ENCODE measurements around the gene CAMK1D. TPM values are rescaled to one million over a fixed set of nuclear protein-coding genes. Genes with fewer than 3 reads are reported as not detected.
"Not testable (repeated sequence)": the region's sequence is repeated elsewhere in the genome, so short reads cannot be mapped to it uniquely, and the experiment has no call there.

Gene CAMK1D
- total RNA-seq, 1 experiment from 2014 or later, result 0.63 TPM

DNA sequence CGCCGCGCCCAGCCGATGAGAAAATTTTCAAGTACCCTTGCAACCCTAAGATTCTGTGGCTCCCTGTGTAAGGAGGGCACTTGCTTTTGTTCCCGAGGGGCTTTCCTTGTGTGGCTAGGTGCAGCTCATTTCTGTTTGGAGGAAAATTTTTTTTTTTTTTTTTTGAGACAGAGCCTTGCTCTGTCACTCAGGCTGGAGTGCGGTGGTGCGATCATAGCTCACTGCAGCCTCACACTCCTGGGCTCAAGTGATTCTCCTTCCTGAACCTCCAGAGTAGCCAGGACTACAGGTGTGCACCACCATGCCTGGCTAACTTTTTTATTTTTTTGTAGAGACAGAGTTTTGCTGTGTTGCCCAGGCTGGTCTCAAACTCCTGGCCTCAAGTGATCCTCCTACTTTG lies 5.3 kb downstream of the CAMK1D start:
- H3K4me2 ChIP-seq (ENCODE audit: low read depth, low read length, poor library complexity, severe bottlenecking); H3K4me1 ChIP-seq (ENCODE audit: low read length): not testable (repeated sequence)

DNA sequence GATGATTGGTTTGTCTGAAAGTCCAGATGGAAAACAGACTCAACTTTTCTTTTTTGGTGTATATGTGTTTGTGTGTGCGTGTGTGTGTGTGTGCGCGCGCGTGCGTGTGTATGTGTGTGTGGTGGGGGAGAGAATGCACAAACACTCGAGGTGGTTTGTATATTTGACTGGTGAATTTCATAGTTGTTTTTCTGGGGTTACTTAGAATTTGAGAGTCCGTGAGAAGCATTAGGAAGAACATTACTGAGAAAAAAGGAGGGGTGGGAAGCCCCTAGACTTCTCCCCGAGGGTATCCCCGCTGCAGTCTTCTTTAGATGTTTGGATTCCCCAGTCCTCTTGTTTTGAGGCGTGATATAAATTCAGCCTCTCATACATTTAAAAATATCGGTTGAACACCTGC lies 6.0 kb downstream of the CAMK1D start:
- DNase-seq, result no peak
- Histone ChIP-seq H3K27me3 (ENCODE audit: low read length) (no peaks in the 10 kb centered on the region), H3K4me1 (ENCODE audit: low read length) (no peaks in the 10 kb centered on the region), H3K27ac (ENCODE audit: low read length) (no peak overlapping the region), H4K20me1 (ENCODE audit: insufficient read depth, low read depth, low read length) (peaks cover 4% of the 10 kb centered on the region; the same call in 1 of the 2 replicates), H3K4me3 (ENCODE audit: low read length) (no peak overlapping the region), H3K9me2 (replicated peaks; ENCODE audit: insufficient read depth, low read length) (no peaks in the 10 kb centered on the region), H3K36me3 (ENCODE audit: insufficient read depth, low read length) (no peaks in the 10 kb centered on the region), H3K9me3 (ENCODE audit: low read length) (no peaks in the 10 kb centered on the region), H3K4me2 (ENCODE audit: low read depth, low read length, poor library complexity, severe bottlenecking) (no peak overlapping the region), H3K9ac (ENCODE audit: low read length) (no peak overlapping the region), H2AFZ (ENCODE audit: low read length) (no peak overlapping the region), H3K79me2 (ENCODE audit: low read length) (no peaks in the 10 kb centered on the region)

More for the DNA sequence above, 5.3 kb downstream of the CAMK1D start:
- not testable (repeated sequence) for H3K27ac ChIP-seq (ENCODE audit: low read length); H3K9me2 ChIP-seq (replicated peaks; ENCODE audit: insufficient read depth, low read length); H3K9ac ChIP-seq (ENCODE audit: low read length); DNase-seq; H3K27me3 ChIP-seq (ENCODE audit: low read length); H3K9me3 ChIP-seq (ENCODE audit: low read length); H3K79me2 ChIP-seq (ENCODE audit: low read length); H3K4me3 ChIP-seq (ENCODE audit: low read length); H4K20me1 ChIP-seq (ENCODE audit: insufficient read depth, low read depth, low read length); H3K36me3 ChIP-seq (ENCODE audit: insufficient read depth, low read length); H2AFZ ChIP-seq (ENCODE audit: low read length)

DNA sequence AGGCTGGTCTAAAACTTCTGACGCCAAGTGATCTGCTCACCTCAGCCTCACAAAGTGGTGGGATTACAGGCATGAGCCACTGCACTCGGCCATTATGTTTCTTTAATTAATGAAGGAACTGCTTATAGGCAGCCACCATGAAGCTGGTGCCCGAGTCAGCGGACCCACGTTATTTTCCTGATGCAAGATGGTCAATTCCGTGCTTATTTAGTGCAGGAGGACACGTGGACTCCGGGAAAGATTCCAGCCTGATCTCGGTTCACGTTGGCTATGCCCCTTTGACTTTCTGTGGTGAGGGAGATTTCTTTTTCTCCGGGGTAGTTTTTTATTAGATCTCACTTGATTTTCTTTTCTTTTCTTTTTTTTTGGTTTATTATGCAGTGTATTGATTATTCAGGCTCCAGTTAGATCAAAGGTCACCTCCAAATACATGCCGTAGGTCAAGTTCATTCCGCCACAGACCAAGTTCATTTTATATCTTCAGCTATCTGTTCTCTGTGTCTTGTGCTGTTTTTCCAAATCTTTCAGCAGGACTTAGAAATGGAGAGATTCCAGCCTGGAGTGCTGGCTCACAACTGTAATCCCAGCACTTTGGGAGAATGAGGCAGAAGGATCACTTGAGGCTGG lies 8.3 kb downstream of the CAMK1D start:
- H3K27ac ChIP-seq (ENCODE audit: low read length), result no peak overlapping the region
- no peak overlapping the region for H3K9ac ChIP-seq (ENCODE audit: low read length)
- no peak overlapping the region for H2AFZ ChIP-seq (ENCODE audit: low read length)
- H3K36me3 ChIP-seq (ENCODE audit: insufficient read depth, low read length), result no peaks in the 10 kb centered on the region
- H3K4me2 ChIP-seq (ENCODE audit: low read depth, low read length, poor library complexity, severe bottlenecking), result no peak overlapping the region
- H3K9me2 ChIP-seq (replicated peaks; ENCODE audit: insufficient read depth, low read length), result no peaks in the 10 kb centered on the region
- H4K20me1 ChIP-seq (ENCODE audit: insufficient read depth, low read depth, low read length), result peaks cover 8% of the 10 kb centered on the region; the same call in 1 of the 2 replicates
- H3K27me3 ChIP-seq (ENCODE audit: low read length), result no peaks in the 10 kb centered on the region
- DNase-seq, result no peak
- H3K4me1 ChIP-seq (ENCODE audit: low read length), result no peaks in the 10 kb centered on the region
- no peak overlapping the region for H3K4me3 ChIP-seq (ENCODE audit: low read length)
- H3K79me2 ChIP-seq (ENCODE audit: low read length), result no peaks in the 10 kb centered on the region
- no peaks in the 10 kb centered on the region for H3K9me3 ChIP-seq (ENCODE audit: low read length)

DNA sequence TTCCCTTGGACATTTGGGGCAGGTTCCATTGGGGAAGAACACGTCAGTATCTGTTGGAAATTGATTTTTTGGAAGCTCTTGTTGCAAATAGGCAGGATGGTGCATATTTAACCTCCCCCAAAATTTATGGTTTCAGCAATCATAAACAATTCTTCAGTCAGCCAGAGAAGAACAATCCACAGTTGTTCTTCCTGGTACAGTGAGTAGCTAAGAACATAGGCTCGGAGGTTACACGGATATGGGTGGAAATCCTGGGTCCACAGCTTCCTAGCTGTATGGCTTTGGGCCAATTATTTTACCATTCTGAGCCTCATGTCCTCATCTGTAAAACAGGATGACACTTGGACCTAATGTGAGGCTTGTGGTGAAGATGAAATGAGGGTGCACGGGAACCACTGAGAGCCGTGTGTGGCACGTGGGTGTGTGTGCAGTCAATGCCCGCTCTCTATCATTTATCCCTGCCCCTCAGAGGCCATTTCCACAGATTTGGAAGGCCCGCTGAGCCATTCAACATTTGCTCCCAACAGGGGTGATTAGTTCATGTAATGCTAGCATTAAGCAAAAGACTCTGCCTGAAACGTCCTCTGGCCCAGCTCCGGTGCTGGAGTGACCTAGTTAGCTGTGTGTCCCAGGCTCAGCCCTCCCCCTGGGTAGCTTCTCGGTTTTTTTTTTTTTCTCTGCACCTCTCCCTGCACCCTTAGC lies 9.7 kb downstream of the CAMK1D start:
- DNase-seq, result no peak
- Histone ChIP-seq H3K79me2 (ENCODE audit: low read length) (no peaks in the 10 kb centered on the region), H3K27ac (ENCODE audit: low read length) (no peak overlapping the region)

DNA sequence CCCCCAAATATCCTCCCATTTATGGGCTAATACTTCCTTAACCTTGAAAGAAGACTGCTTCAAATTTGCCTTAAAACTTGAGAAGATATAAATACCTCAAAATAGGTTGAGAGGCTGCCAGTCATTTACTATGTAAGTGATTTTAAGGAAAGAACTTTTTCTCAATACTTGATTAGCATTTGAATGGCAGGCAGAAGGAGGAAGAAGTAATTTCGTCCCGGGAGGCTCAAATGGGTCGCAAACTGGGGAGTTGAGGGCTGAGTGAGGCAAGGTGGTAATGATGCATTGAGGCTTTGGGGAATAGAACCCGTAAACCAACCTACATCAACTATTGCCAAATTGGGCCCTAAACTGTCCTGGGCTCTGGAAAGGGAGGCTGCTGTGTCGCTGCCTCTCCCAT lies 11.1 kb downstream of the CAMK1D start:
- Histone ChIP-seq H3K79me2 (ENCODE audit: low read length) (no peaks in the 10 kb centered on the region), H3K9me3 (ENCODE audit: low read length) (no peaks in the 10 kb centered on the region), H3K9me2 (replicated peaks; ENCODE audit: insufficient read depth, low read length) (no peaks in the 10 kb centered on the region), H3K36me3 (ENCODE audit: insufficient read depth, low read length) (no peaks in the 10 kb centered on the region), H3K9ac (ENCODE audit: low read length) (no peak overlapping the region), H2AFZ (ENCODE audit: low read length) (no peak overlapping the region), H3K4me3 (ENCODE audit: low read length) (no peak overlapping the region), H3K4me2 (ENCODE audit: low read depth, low read length, poor library complexity, severe bottlenecking) (no peak overlapping the region), H3K27me3 (ENCODE audit: low read length) (no peaks in the 10 kb centered on the region), H3K4me1 (ENCODE audit: low read length) (no peaks in the 10 kb centered on the region), H3K27ac (ENCODE audit: low read length) (no peak overlapping the region), H4K20me1 (ENCODE audit: insufficient read depth, low read depth, low read length) (peaks cover 8% of the 10 kb centered on the region; the same call in 1 of the 2 replicates)
- no peak for DNase-seq

More for the DNA sequence above, 9.7 kb downstream of the CAMK1D start:
- no peaks in the 10 kb centered on the region for H3K36me3 ChIP-seq (ENCODE audit: insufficient read depth, low read length)
- H3K9ac ChIP-seq (ENCODE audit: low read length), result no peak overlapping the region
- no peaks in the 10 kb centered on the region for H3K9me2 ChIP-seq (replicated peaks; ENCODE audit: insufficient read depth, low read length)
- no peak overlapping the region for H3K4me3 ChIP-seq (ENCODE audit: low read length)
- H3K27me3 ChIP-seq (ENCODE audit: low read length), result no peaks in the 10 kb centered on the region
- H3K4me1 ChIP-seq (ENCODE audit: low read length), result no peaks in the 10 kb centered on the region
- no peak overlapping the region for H2AFZ ChIP-seq (ENCODE audit: low read length)
- H3K4me2 ChIP-seq (ENCODE audit: low read depth, low read length, poor library complexity, severe bottlenecking), result no peak overlapping the region
- H4K20me1 ChIP-seq (ENCODE audit: insufficient read depth, low read depth, low read length), result peaks cover 8% of the 10 kb centered on the region; the same call in 1 of the 2 replicates
- no peaks in the 10 kb centered on the region for H3K9me3 ChIP-seq (ENCODE audit: low read length)

DNA sequence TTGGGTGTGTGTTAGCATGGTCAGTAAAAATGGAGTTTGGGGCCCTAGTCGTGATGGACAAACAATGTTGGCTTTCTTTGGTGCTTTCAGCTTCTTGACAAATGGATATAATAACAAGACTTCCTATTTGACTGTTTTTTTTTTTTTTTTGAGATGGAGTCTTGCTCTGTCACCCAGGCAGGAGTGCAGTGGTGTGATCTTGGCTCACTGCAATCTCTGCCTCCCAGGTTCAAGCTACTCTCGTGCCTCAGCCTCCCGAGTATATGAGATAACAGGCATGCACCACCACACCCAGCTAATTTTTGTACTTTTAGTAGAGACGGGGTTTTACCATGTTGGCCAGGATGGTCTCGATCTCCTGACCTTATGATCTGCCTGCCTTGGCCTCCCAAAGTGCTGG lies 11.8 kb downstream of the CAMK1D start:
- not testable (repeated sequence) for H3K9me3 ChIP-seq (ENCODE audit: low read length); H3K4me1 ChIP-seq (ENCODE audit: low read length); H2AFZ ChIP-seq (ENCODE audit: low read length); H3K4me3 ChIP-seq (ENCODE audit: low read length); H3K9me2 ChIP-seq (replicated peaks; ENCODE audit: insufficient read depth, low read length); H3K27ac ChIP-seq (ENCODE audit: low read length); H3K79me2 ChIP-seq (ENCODE audit: low read length); H4K20me1 ChIP-seq (ENCODE audit: insufficient read depth, low read depth, low read length); H3K27me3 ChIP-seq (ENCODE audit: low read length); H3K4me2 ChIP-seq (ENCODE audit: low read depth, low read length, poor library complexity, severe bottlenecking); H3K36me3 ChIP-seq (ENCODE audit: insufficient read depth, low read length); DNase-seq; H3K9ac ChIP-seq (ENCODE audit: low read length)

DNA sequence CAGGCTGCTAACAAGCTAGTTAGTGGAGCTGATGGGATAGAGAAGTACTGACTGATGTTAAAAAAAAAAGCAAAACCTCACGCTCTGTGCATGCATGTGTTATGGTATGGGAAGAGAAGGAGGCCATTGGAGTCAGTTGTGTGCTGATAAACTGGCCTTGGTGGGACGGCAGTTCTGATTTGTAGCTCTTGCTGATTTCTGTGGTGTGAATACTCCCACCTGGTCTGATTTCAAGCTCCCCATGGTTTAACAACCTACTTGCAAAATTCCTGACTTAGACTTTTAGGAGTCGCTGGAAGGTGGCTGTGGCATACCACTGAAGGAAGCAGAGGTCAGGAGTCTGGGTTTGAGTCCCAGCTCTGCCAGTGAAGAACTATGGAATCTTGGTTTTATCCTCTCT lies 15.2 kb downstream of the CAMK1D start:
- peaks cover 8% of the 10 kb centered on the region; the same call in 1 of the 2 replicates for H4K20me1 ChIP-seq (ENCODE audit: insufficient read depth, low read depth, low read length)
- no peaks in the 10 kb centered on the region for H3K4me1 ChIP-seq (ENCODE audit: low read length)
- H3K9me3 ChIP-seq (ENCODE audit: low read length), result no peaks in the 10 kb centered on the region
- no peaks in the 10 kb centered on the region for H3K36me3 ChIP-seq (ENCODE audit: insufficient read depth, low read length)
- H3K27ac ChIP-seq (ENCODE audit: low read length), result no peak overlapping the region
- H3K4me3 ChIP-seq (ENCODE audit: low read length), result no peak overlapping the region
- H3K4me2 ChIP-seq (ENCODE audit: low read depth, low read length, poor library complexity, severe bottlenecking), result no peak overlapping the region
- H3K27me3 ChIP-seq (ENCODE audit: low read length), result no peaks in the 10 kb centered on the region
- no peaks in the 10 kb centered on the region for H3K79me2 ChIP-seq (ENCODE audit: low read length)
- DNase-seq, result no peak
- no peak overlapping the region for H2AFZ ChIP-seq (ENCODE audit: low read length)
- no peaks in the 10 kb centered on the region for H3K9me2 ChIP-seq (replicated peaks; ENCODE audit: insufficient read depth, low read length)
- no peak overlapping the region for H3K9ac ChIP-seq (ENCODE audit: low read length)

DNA sequence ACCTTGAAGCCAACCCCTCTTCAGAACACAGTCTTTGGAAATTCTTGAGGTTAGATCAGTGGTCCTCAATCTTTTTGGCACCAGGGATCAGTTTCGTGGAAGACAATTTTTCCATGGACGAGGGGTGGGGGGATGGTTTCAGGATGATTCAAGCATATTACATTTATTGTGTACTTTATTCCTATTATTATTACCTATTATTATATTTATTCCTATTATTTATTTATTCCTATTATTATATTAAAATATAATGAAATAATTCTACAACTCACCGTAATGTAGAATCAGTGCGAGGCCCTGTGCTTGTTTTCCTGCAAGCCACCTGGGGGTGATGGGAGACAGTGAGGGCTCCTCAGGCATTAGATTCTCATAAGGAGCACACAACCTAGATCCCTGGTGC lies 17.9 kb downstream of the CAMK1D start:
- no peak for DNase-seq
- H3K9me3 ChIP-seq (ENCODE audit: low read length), result no peaks in the 10 kb centered on the region
- no peaks in the 10 kb centered on the region for H3K4me1 ChIP-seq (ENCODE audit: low read length)
- no peaks in the 10 kb centered on the region for H3K36me3 ChIP-seq (ENCODE audit: insufficient read depth, low read length)
- H4K20me1 ChIP-seq (ENCODE audit: insufficient read depth, low read depth, low read length), result no peaks in the 10 kb centered on the region
- H3K9me2 ChIP-seq (replicated peaks; ENCODE audit: insufficient read depth, low read length), result no peaks in the 10 kb centered on the region
- no peak overlapping the region for H3K4me2 ChIP-seq (ENCODE audit: low read depth, low read length, poor library complexity, severe bottlenecking)
- no peak overlapping the region for H3K9ac ChIP-seq (ENCODE audit: low read length)
- no peak overlapping the region for H3K4me3 ChIP-seq (ENCODE audit: low read length)
- H3K27ac ChIP-seq (ENCODE audit: low read length), result no peak overlapping the region
- H2AFZ ChIP-seq (ENCODE audit: low read length), result no peak overlapping the region
- no peaks in the 10 kb centered on the region for H3K27me3 ChIP-seq (ENCODE audit: low read length)
- H3K79me2 ChIP-seq (ENCODE audit: low read length), result no peaks in the 10 kb centered on the region
